Cardiac fibroblast (primary cell): ENCODE data around the gene CFAP45.
A peak's percentile ranks its signal among the peaks of the same experiment; 100 is the strongest.

Experiments
- DNase-seq, 2 donors: peaks; one replicate each; pipeline versions ENCODE4 v3.0.0 to v3.0.0-alpha.2; 2010; ENCODE audit warnings: low read depth in 2 of 2
- H3K4me3 ChIP-seq, 2 donors: replicated peaks in 1 of 2; 1 replicate in 1 of 2; 2 replicates in 1 of 2; pipeline ENCODE4 v1.5.1; 2011; ENCODE audit warnings: low read depth in 2 of 2, low read length in 2 of 2, mild to moderate bottlenecking in 2 of 2, moderate library complexity in 1 of 2
- CTCF ChIP-seq: IDR thresholded peaks from one replicate; pipeline ENCODE4 v1.5.1; 2011; ENCODE audit warnings: low read depth, mild to moderate bottlenecking, low read length, inconsistent platforms

Gene CFAP45

GRCh38 chr1:159827549-159827948 is 72.4 kb downstream of the CFAP45 start:
- TF ChIP-seq CTCF = no peak
- DNase-seq = no peak
- no peak overlapping the region for H3K4me3 ChIP-seq

GRCh38 chr1:159827102-159827490 is 72.9 kb downstream of the CFAP45 start:
- no peak overlapping the region for H3K4me3 ChIP-seq
- no peak for TF ChIP-seq CTCF
- DNase-seq = no peak

GRCh38 chr1:159826441-159827101 is 73.4 kb downstream of the CFAP45 start, which contains the start of gene SLAMF8:
SLAMF8 (plus strand) TSS chr1:159826873; CDS start chr1:159826899, 26 bp downstream.
- peak in 1 of 2 donors; percentile 50 for DNase-seq
- TF ChIP-seq CTCF = no peak
- H3K4me3 ChIP-seq = no peak within 1 kb of the TSS

GRCh38 chr1:159825564-159825963 is 74.4 kb downstream of the CFAP45 start:
- no peak overlapping the region for H3K4me3 ChIP-seq
- DNase-seq = no peak
- no peak for TF ChIP-seq CTCF

GRCh38 chr1:159823406-159823805 is 76.6 kb downstream of the CFAP45 start:
- no peak for DNase-seq
- H3K4me3 ChIP-seq = no peak overlapping the region
- TF ChIP-seq CTCF = no peak
